Tibial nerve (tissue), 4 donors: ENCODE results near the gene TMEM9B. TPM values are rescaled to one million over a fixed set of nuclear protein-coding genes. Genes with fewer than 3 reads are reported as not detected.
"Not testable (repeated sequence)": the region's sequence is repeated elsewhere in the genome, so short reads cannot be mapped to it uniquely, and the experiment has no call there.

Experiments used
- DNase-seq, 2 donors: peaks; one replicate each; pipeline ENCODE4 v3.0.0-alpha.2; 2019; ENCODE audit warnings: low spot score in 2 of 2
- H3K27ac ChIP-seq, 4 donors: fragments of 200-600 bp; sonication (generic) in 3 of 4; one replicate each; pipeline ENCODE4 v1.5.1; 2017 to 2019; ENCODE audit warnings: mild to moderate bottlenecking in 1 of 4
- H3K27me3 ChIP-seq, 2 donors: fragments of 200-600 bp; sonication (generic) in 1 of 2; one replicate each; pipeline versions ENCODE4 v1.5.1 to v1.6.0; 2017 to 2019
- H3K36me3 ChIP-seq, 3 donors: fragments of 200-600 bp; sonication (generic); one replicate each; pipeline ENCODE4 v1.5.1; 2018 to 2019
- H3K4me1 ChIP-seq, 4 donors: fragments of 200-600 bp; sonication (generic) in 3 of 4; one replicate each; pipeline ENCODE4 v1.5.1; 2017 to 2019
- H3K4me3 ChIP-seq, 4 donors: fragments of 200-600 bp; sonication (generic) in 3 of 4; one replicate each; pipeline ENCODE4 v1.5.1; 2017 to 2019; ENCODE audit warnings: mild to moderate bottlenecking in 1 of 4, moderate library complexity in 1 of 4
- H3K9me3 ChIP-seq, 4 donors: fragments of 200-600 bp; sonication (generic) in 3 of 4; one replicate each; pipeline ENCODE4 v1.5.1; 2017 to 2019
- EP300 ChIP-seq, 2 donors: sonication (generic); formaldehyde crosslinking; IDR thresholded peaks; one replicate each; pipeline ENCODE4 v1.6.1; 2017; ENCODE audit warnings: antibody characterized with exemption in 2 of 2, mild to moderate bottlenecking in 1 of 2
- POLR2A ChIP-seq, 2 donors: fragments of 450-650 bp; IDR thresholded peaks; one replicate each; pipeline ENCODE4 v1.6.1; 2017; ENCODE audit warnings: antibody characterized with exemption in 2 of 2, mild to moderate bottlenecking in 2 of 2, moderate library complexity in 2 of 2
- WGBS, 2 donors: methylation state at CpG; one replicate each; pipeline ENCODE4 v1.1.5; 2018; 5-methylcytosine and 5-hydroxymethylcytosine counted together
- total RNA-seq, 4 donors: library from RNA; depleted of rRNA; stranded (reverse); fragments of >200 nt; gene quantifications; one replicate each; pipeline ENCODE4 v1.1.0, GENCODE V29; 2016
- TF ChIP-seq, protein P1 (sequence below), 5 experiments: fragments of 200-600 bp in 3 of 5; fragments of 450-650 bp in 2 of 5; sonication (generic) in 3 of 5; IDR thresholded peaks; one replicate each; pipeline ENCODE4 v1.5.1; 2016 to 2019; ENCODE audit warnings: antibody characterized with exemption in 5 of 5, mild to moderate bottlenecking in 3 of 5, moderate library complexity in 2 of 5

The TMEM9B gene
- total RNA-seq, 4 donors from 2014 or later: 48.0 to 57.0 (median 50.1) TPM

DNA sequence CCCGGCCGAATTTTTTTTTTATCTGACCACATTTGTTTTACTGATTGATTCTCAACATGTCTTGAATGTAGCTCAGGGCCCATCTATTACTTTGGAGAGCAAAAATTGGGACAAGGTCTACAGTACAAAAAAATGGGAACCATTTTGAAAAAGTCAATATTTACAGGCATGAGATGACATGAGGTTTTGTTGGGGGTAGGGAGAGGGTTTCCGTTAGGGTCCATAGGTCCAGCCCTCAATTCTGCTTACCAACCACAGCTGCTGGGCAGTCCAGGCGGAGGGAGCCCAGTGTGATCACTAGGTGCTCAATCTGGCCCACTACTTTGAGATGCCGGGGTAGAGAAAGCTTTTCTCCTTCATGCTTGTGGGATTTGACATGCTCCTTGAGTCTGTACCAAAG lies 21.2 kb upstream of the TMEM9B start:
- no peak for DNase-seq
- Histone ChIP-seq H3K4me1 (no peaks in the 10 kb centered on the region), H3K27ac (no peak overlapping the region), H3K27me3 (no peaks in the 10 kb centered on the region), H3K9me3 (no peaks in the 10 kb centered on the region), H3K36me3 (no peaks in the 10 kb centered on the region), H3K4me3 (no peak overlapping the region)
- TF ChIP-seq, protein P1, sequence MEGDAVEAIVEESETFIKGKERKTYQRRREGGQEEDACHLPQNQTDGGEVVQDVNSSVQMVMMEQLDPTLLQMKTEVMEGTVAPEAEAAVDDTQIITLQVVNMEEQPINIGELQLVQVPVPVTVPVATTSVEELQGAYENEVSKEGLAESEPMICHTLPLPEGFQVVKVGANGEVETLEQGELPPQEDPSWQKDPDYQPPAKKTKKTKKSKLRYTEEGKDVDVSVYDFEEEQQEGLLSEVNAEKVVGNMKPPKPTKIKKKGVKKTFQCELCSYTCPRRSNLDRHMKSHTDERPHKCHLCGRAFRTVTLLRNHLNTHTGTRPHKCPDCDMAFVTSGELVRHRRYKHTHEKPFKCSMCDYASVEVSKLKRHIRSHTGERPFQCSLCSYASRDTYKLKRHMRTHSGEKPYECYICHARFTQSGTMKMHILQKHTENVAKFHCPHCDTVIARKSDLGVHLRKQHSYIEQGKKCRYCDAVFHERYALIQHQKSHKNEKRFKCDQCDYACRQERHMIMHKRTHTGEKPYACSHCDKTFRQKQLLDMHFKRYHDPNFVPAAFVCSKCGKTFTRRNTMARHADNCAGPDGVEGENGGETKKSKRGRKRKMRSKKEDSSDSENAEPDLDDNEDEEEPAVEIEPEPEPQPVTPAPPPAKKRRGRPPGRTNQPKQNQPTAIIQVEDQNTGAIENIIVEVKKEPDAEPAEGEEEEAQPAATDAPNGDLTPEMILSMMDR (IDR thresholded peaks at IDR 0.05): no peak
- TF ChIP-seq EP300 (IDR thresholded peaks at IDR 0.05): no peak
- no peak for TF ChIP-seq POLR2A (IDR thresholded peaks at IDR 0.05)
- 91 to 94% methylated on average over 5 of the region's 5 CpGs for WGBS, 2 donors

DNA sequence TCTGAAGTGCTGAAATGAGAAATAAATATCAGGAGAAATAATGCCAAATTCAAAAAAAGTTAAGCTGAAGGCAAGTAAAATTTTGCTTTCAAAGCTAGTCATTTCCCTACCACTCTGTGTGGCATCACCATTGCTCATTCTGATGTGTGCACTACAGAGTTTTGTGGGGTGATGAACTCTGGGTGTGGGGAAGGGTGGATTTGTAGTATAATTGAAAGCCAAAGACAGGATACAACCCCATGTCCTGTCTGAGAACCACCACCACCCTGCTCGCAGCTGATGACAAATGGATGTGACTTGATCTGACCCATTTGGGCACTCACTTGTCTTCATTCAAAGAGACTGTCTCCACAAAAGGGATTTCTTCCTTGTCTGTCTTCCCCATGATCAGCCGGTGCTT lies 19.3 kb upstream of the TMEM9B start:
- no peaks in the 10 kb centered on the region for H3K4me1 ChIP-seq
- 88% methylated on average over 2 of the region's 2 CpGs for WGBS, 2 donors
- DNase-seq: no peak

DNA sequence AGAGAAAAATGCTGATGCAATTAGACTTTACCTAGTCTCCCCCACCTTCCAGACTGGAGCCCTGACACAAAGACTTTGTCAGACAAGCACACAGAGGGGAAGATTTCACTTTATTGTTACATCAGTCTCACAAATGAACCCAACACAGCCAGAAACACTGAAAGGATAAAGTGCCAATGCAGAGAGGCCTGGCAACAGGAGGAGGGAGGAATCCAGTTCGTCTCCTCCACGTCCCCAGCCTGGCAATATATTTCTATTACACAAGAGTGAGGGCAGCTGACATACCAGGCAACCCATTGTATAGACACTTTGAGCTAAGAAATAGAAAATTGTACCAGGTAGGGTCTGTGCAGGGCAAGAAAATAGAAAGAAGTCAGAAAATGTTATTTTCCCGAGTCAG lies 16.2 kb upstream of the TMEM9B start:
- Histone ChIP-seq H3K27me3 (no peaks in the 10 kb centered on the region), H3K4me1 (no peaks in the 10 kb centered on the region), H3K9me3 (no peaks in the 10 kb centered on the region), H3K27ac (no peak overlapping the region), H3K36me3 (no peaks in the 10 kb centered on the region), H3K4me3 (no peak overlapping the region)
- TF ChIP-seq, protein P1 (IDR thresholded peaks at IDR 0.05): no peak
- TF ChIP-seq POLR2A (IDR thresholded peaks at IDR 0.05): no peak
- no peak for TF ChIP-seq EP300 (IDR thresholded peaks at IDR 0.05)
- WGBS, 2 donors: 67 to 82% methylated on average over 3 of the region's 3 CpGs
- DNase-seq: no peak

More for the DNA sequence above, 19.3 kb upstream of the TMEM9B start:
- Histone ChIP-seq H3K9me3 (no peaks in the 10 kb centered on the region), H3K27ac (no peak overlapping the region), H3K27me3 (no peaks in the 10 kb centered on the region), H3K36me3 (no peaks in the 10 kb centered on the region), H3K4me3 (no peak overlapping the region)
- TF ChIP-seq EP300 (IDR thresholded peaks at IDR 0.05): no peak

DNA sequence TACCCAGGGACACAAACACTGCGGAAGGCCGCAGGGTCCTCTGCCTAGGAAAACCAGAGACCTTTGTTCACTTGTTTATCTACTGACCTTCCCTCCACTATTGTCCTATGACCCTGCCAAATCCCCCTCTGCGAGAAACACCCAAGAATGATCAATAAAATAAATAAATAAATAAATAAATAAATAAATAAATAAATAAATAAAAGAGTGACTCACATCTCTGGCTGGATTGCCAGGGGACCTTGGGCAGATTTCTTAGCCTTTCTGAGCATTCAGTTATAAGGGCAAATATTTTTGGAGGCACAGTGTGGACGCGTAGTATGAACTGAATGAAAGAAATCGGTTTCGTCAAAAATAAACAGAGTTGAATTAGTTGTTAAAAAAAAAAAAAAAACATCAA lies 15.1 kb upstream of the TMEM9B start:
- not testable (repeated sequence) for H3K9me3 ChIP-seq, H3K27ac ChIP-seq, DNase-seq, H3K4me3 ChIP-seq, H3K4me1 ChIP-seq, H3K27me3 ChIP-seq, H3K36me3 ChIP-seq
- 53 to 73% methylated on average over 5 of the region's 7 CpGs for WGBS, 2 donors

DNA sequence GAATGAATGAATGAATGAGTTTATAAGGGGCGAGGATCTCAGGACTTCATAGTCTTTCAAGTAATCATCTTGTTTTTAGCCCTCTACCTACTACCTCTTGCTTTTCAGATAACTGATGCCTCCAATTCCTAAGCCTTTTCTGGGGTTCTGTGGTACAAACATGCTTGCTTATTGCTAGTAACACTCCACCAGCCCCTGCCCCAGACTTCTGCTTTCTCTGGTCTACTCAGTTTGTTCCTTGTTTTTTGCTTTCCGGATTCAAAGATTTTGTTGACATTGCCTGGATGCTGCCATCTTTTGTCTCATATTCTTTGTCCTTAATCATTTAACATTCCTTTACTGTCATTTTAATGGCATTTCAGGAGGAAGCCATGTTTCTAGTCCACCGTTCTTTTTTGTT lies 8.9 kb upstream of the TMEM9B start:
- TF ChIP-seq EP300 (IDR thresholded peaks at IDR 0.05) (no peak), POLR2A (IDR thresholded peaks at IDR 0.05) (no peak)
- TF ChIP-seq, protein P1 (IDR thresholded peaks at IDR 0.05): no peak
- no peak overlapping the region for H3K27ac ChIP-seq
- no peak overlapping the region for H3K4me3 ChIP-seq
- no peaks in the 10 kb centered on the region for H3K27me3 ChIP-seq
- H3K4me1 ChIP-seq: no peaks in the 10 kb centered on the region
- DNase-seq: no peak
- WGBS, 2 donors: 62 to 63% methylated on average over 3 of the region's 3 CpGs
- H3K9me3 ChIP-seq: no peaks in the 10 kb centered on the region
- H3K36me3 ChIP-seq: peaks cover 0 to 2% (median 0%) of the 10 kb centered on the region in 3 donors

DNA sequence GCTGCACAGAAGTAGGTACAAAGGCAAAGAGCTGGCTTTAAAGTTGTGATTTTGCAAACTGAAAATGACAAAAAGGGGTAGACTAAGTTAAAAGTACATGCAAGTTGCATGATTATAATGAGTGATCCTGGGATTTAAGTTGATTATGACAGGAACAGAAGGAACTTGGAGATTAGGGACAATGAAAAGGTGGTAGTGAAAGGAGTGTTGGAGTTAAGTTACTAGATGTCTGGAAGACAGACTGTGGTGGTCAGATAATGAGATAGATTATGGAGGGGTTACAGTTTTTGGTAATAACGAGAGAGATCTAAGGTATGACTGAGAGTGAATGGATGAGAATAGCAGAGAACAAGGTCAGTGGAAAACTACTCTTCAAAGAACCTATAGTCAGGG lies 7.7 kb upstream of the TMEM9B start:
- Histone ChIP-seq H3K9me3 (no peaks in the 10 kb centered on the region), H3K4me1 (no peaks in the 10 kb centered on the region), H3K27ac (no peak overlapping the region), H3K4me3 (no peak overlapping the region), H3K36me3 (peaks cover 0 to 5% (median 0%) of the 10 kb centered on the region in 3 donors), H3K27me3 (no peaks in the 10 kb centered on the region)
- no peak for DNase-seq
- WGBS, 2 donors: 70 to 81% methylated on average over 1 of the region's 1 CpG
- TF ChIP-seq, protein P1 (IDR thresholded peaks at IDR 0.05): no peak
- no peak for TF ChIP-seq EP300 (IDR thresholded peaks at IDR 0.05)
- no peak for TF ChIP-seq POLR2A (IDR thresholded peaks at IDR 0.05)
